Activated T-cell treated with anti-CD3 and anti-CD28 coated beads, Interleukin-2, amount 50 U/mL, for 4 hours (primary cell): ENCODE measurements around the gene USF3. TPM values are rescaled to one million over a fixed set of nuclear protein-coding genes. Genes with fewer than 3 reads are reported as not detected.

Experiments used
- ATAC-seq, 2 donors: fragments of 200-7000 bp; cut with Tn5 transposase; one replicate each; pipeline ENCODE4 v1.10.0; 2021
- DNase-seq: peaks from one replicate; pipeline ENCODE4 v3.0.0-alpha.2; 2020
- H3K27me3 Mint-ChIP-seq: one replicate; pipeline ENCODE4 v1.8.0; 2021; ENCODE audit warnings: low read depth, mixed read lengths
- H3K36me3 Mint-ChIP-seq: one replicate; pipeline ENCODE4 v1.8.0; 2022; ENCODE audit warnings: mixed read lengths; ENCODE audit not compliant: insufficient read depth
- H3K4me1 Mint-ChIP-seq: one replicate; pipeline ENCODE4 v1.8.0; 2021; ENCODE audit warnings: low read depth, mixed read lengths
- H3K4me3 Mint-ChIP-seq: one replicate; pipeline ENCODE4 v1.8.0; 2021; ENCODE audit warnings: mild to moderate bottlenecking, moderate library complexity, mixed read lengths
- H3K9me3 Mint-ChIP-seq: one replicate; pipeline ENCODE4 v1.8.0; 2021; ENCODE audit warnings: mixed read lengths
- total RNA-seq, 3 donors: library from RNA; stranded (reverse); gene quantifications; one replicate each; pipeline ENCODE4 v1.2.1, GENCODE V29; 2021

Gene USF3
- total RNA-seq, 3 donors from 2014 or later = 12.1 to 12.4 (median 12.3) TPM

DNA sequence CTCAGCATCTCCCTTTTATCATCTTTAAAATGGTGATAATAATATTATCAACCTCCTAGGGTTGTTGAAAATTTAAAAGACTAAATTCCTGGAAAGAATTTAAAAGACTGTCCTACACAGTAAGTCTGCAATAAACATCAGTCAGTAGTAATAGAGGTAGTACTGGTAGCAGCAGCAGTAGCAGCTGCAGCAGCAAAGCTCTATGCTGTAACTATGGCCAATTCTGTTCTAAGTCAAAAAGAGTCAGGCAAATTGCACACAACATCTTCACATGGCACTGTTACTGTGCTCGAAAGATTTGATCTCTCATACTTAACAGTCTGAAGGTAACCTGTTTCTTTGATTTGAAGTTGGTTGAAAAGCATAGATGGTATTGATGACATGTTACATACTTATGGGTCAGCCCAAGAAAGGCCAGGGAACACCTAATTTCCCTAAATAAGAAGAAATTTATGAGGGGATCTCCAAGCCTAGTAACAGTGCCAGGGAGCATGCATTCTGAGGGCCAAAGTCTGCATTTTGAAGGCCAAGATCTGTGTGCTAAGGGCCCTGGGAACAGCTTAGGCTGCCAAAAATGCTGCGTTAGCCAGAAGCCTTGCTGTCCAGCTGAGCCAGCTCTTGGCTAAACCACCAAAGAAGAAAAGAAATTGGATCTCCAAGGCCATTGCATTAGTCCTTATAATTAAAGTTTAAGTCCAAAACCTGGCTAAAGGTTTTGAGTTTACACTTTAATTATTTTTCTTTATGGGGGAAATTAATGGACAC is 95.8 kb downstream of the USF3 start:
- DNase-seq (no peak), ATAC-seq (no peak)
- peaks cover 4% of the 10 kb centered on the region for H3K4me1 Mint-ChIP-seq
- no peak overlapping the region for H3K4me3 Mint-ChIP-seq
- H3K27me3 Mint-ChIP-seq = no peaks in the 10 kb centered on the region
- no peaks in the 10 kb centered on the region for H3K9me3 Mint-ChIP-seq
- H3K36me3 Mint-ChIP-seq = peaks cover 19% of the 10 kb centered on the region

Other genes with a start within 250 kb of the USF3 start
- gene SPICE1, start 181.5 kb downstream of the USF3 start, total RNA-seq = 10 to 100 TPM; 12.8 to 16.7 (median 14.2) TPM
- 1 to 10 TPM; 4.8 to 7.0 (median 6.0) TPM for gene SIDT1, start 164.1 kb downstream of the USF3 start, total RNA-seq
- gene NAA50, start 49.6 kb upstream of the USF3 start, total RNA-seq = 100 to 1,000 TPM; 228 to 273 (median 249) TPM
- gene ATP6V1A, start 50.4 kb upstream of the USF3 start, total RNA-seq = 10 to 100 TPM; 38.9 to 52.9 (median 44.6) TPM
- gene GRAMD1C, start 142.1 kb upstream of the USF3 start, total RNA-seq = not detected